Upper lobe of left lung (tissue), 4 donors: ENCODE results near the gene ABCA9.

Experiments
- EP300 ChIP-seq, 4 donors: sonication (generic); formaldehyde crosslinking; IDR thresholded peaks; one replicate each; pipeline ENCODE4 v1.5.1; 2017; ENCODE audit warnings: antibody characterized with exemption in 4 of 4, control low read depth in 2 of 4
- POLR2A ChIP-seq, 4 donors: fragments of 450-650 bp; IDR thresholded peaks; one replicate each; pipeline ENCODE4 v1.5.1; 2016 to 2017; ENCODE audit warnings: antibody characterized with exemption in 4 of 4, mild to moderate bottlenecking in 2 of 4
- TF ChIP-seq, protein P1 (sequence below), 6 experiments: fragments of 450-650 bp in 4 of 6; fragments of 200-600 bp in 2 of 6; sonication (generic) in 2 of 6; IDR thresholded peaks; one replicate each; pipeline ENCODE4 v1.5.1; 2016 to 2019; ENCODE audit warnings: antibody characterized with exemption in 6 of 6

DNA sequence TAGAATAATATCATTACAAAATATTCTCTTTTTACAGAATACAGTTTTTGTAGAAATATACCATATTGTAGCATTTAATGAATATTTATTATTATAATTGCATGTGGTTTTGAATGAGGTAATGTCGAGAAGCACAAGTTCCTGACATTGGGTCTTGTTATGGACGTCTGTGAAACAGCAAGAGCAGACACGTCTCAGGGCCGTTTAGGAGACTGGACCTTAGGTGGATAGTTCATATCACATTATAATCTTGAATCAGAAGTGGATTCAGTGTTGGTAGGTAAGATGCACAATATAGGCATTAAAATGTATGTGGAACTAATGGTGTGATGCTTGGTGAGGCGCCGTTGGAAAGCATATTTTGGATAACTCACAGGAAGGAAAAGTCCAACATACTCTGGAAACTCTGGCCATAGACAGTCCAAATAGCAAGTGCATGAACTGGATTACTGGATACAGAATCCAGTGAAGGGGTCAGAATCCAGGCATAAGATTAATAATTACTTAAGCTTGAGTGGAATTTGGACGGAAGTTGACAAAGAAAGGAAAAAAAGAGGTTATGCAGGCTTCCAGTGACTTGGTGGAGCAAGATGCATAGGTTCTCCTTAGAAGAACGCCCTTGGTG, 122.7 kb downstream of the ABCA9 start:
- TF ChIP-seq, protein P1, sequence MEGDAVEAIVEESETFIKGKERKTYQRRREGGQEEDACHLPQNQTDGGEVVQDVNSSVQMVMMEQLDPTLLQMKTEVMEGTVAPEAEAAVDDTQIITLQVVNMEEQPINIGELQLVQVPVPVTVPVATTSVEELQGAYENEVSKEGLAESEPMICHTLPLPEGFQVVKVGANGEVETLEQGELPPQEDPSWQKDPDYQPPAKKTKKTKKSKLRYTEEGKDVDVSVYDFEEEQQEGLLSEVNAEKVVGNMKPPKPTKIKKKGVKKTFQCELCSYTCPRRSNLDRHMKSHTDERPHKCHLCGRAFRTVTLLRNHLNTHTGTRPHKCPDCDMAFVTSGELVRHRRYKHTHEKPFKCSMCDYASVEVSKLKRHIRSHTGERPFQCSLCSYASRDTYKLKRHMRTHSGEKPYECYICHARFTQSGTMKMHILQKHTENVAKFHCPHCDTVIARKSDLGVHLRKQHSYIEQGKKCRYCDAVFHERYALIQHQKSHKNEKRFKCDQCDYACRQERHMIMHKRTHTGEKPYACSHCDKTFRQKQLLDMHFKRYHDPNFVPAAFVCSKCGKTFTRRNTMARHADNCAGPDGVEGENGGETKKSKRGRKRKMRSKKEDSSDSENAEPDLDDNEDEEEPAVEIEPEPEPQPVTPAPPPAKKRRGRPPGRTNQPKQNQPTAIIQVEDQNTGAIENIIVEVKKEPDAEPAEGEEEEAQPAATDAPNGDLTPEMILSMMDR (IDR thresholded peaks at IDR 0.05) = no peak
- no peak for TF ChIP-seq EP300 (IDR thresholded peaks at IDR 0.05)
- TF ChIP-seq POLR2A (IDR thresholded peaks at IDR 0.05) = no peak
